Subcutaneous abdominal adipose tissue (tissue), 5 donors: Measurements from ENCODE around the gene UNC119B.

Source experiments
- H3K27ac ChIP-seq: one replicate; pipeline ENCODE4 v1.7.0; 2013; ENCODE audit warnings: low read depth, mild to moderate bottlenecking, inconsistent platforms, low read length, moderate library complexity
- H3K27me3 ChIP-seq, 5 donors: one replicate each; pipeline ENCODE4 v1.7.0; 2013; ENCODE audit warnings: low read length in 5 of 5, inconsistent platforms in 1 of 5; ENCODE audit not compliant: control insufficient read depth in 5 of 5, insufficient read depth in 4 of 5
- H3K36me3 ChIP-seq, 5 donors: one replicate each; pipeline ENCODE4 v1.7.0; 2013; ENCODE audit warnings: low read length in 5 of 5; ENCODE audit not compliant: control insufficient read depth in 5 of 5, insufficient read depth in 5 of 5
- H3K4me1 ChIP-seq, 5 donors: one replicate each; pipeline ENCODE4 v1.7.0; 2013; ENCODE audit warnings: low read length in 5 of 5, mild to moderate bottlenecking in 3 of 5, moderate library complexity in 1 of 5; ENCODE audit not compliant: control insufficient read depth in 5 of 5, insufficient read depth in 5 of 5
- H3K4me3 ChIP-seq, 5 donors: one replicate each; pipeline ENCODE4 v1.7.0; 2013; ENCODE audit warnings: low read length in 5 of 5, low read depth in 1 of 5
- H3K9ac ChIP-seq, 5 donors: one replicate each; pipeline ENCODE4 v1.7.0; 2013; ENCODE audit warnings: low read length in 5 of 5, mild to moderate bottlenecking in 4 of 5, moderate library complexity in 3 of 5
- H3K9me3 ChIP-seq, 5 donors: one replicate each; pipeline ENCODE4 v1.7.0; 2013; ENCODE audit warnings: low read length in 5 of 5; ENCODE audit not compliant: control insufficient read depth in 5 of 5
- donor health status: healthy.
- donor health status: healthy.
- donor health status: healthy.
- donor health status: healthy.
- donor health status: healthy.

The UNC119B gene

GRCh38 chr12:120751389-120751788 lies 41.1 kb downstream of the UNC119B start:
- Histone ChIP-seq H3K4me1 (no peaks in the 10 kb centered on the region), H3K4me3 (no peak overlapping the region), H3K9me3 (no peaks in the 10 kb centered on the region), H3K9ac (no peak overlapping the region), H3K27ac (no peak overlapping the region), H3K36me3 (no peaks in the 10 kb centered on the region), H3K27me3 (no peaks in the 10 kb centered on the region)

GRCh38 chr12:120754792-120755191 lies 44.5 kb downstream of the UNC119B start:
- no peak overlapping the region for H3K27ac ChIP-seq
- no peaks in the 10 kb centered on the region for H3K9me3 ChIP-seq
- H3K4me3 ChIP-seq = no peak overlapping the region
- H3K36me3 ChIP-seq = peaks cover 0 to 3% (median 0%) of the 10 kb centered on the region in 5 donors
- no peak overlapping the region for H3K9ac ChIP-seq
- H3K27me3 ChIP-seq = no peaks in the 10 kb centered on the region
- H3K4me1 ChIP-seq = no peaks in the 10 kb centered on the region

DNA sequence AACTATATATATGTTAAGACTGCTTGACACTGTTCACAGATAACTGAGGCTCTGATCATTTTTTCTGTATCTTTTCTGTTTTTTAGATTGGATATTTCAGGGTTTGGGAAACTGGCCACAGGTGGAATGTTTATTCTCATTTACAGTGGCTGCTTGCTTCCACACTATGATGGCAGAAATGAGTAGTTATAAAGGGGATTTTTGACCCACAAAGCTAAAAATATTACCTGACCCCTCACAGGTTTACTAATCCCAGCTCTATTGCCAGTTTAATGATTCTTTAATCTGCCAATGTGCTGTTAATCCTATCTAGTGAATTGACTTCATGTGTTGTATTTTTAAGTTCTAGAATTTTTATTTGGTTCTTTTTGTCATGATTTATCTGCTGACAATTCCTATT lies 45.0 kb downstream of the UNC119B start:
- no peak overlapping the region for H3K9ac ChIP-seq
- no peaks in the 10 kb centered on the region for H3K27me3 ChIP-seq
- H3K36me3 ChIP-seq = peaks cover 0 to 8% (median under 1%) of the 10 kb centered on the region in 5 donors
- no peak overlapping the region for H3K4me3 ChIP-seq
- H3K9me3 ChIP-seq = no peaks in the 10 kb centered on the region
- no peak overlapping the region for H3K27ac ChIP-seq
- no peaks in the 10 kb centered on the region for H3K4me1 ChIP-seq

DNA sequence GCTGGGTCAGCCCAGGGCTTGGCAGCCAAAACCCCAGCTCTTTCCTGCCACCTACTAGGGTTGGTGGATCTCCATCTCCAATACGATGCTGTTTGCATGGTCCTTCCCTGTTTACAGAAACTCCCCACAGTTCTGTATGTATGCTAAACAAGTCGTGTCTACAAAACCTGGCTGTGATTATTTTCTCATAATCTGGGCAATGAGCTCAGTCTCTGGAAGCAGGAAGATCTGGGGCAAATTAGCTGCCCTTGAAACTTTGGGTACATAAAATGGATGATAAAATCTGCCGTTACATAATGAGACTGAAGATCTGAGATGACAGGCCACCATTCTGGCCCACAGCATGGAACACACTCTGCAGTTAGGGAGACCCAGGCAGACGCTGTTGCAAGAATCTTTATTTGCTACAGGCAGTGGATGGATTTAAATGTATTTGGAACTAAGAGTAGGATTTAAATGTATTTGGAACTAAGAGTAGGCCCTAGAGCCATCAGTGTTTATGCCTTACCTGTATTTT lies 47.0 kb downstream of the UNC119B start:
- Histone ChIP-seq H3K36me3 (peaks cover 0 to 28% (median 19%) of the 10 kb centered on the region in 5 donors), H3K27ac (no peak overlapping the region), H3K4me3 (no peak overlapping the region), H3K9ac (no peak overlapping the region), H3K4me1 (peaks cover 0 to 2% (median 0%) of the 10 kb centered on the region in 5 donors), H3K27me3 (no peaks in the 10 kb centered on the region), H3K9me3 (no peaks in the 10 kb centered on the region)

DNA sequence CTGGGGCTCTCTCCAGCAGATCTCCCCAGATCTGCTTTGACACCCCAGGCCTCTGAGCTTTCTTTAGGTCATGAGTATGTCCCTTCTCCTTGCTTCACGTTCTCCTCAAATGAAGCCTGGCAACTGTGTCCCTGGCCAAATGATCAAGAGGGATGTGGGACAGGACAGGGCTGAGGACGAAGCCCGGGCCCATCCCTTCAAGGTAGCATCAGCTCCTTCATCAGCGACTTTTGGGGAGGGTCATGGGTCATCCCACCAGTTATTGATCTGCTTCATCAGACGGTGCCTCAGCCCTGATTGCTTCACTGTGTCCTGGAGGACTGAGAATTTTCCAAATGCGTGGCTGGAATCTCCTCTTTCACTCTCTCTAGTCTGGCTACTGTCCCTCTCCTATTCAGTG lies 47.7 kb downstream of the UNC119B start:
- H3K27ac ChIP-seq = no peak overlapping the region
- H3K4me3 ChIP-seq = no peak overlapping the region
- H3K36me3 ChIP-seq = peaks cover 0 to 35% (median 22%) of the 10 kb centered on the region in 5 donors
- H3K9ac ChIP-seq = no peak overlapping the region
- peaks cover 0 to 2% (median 0%) of the 10 kb centered on the region in 5 donors for H3K4me1 ChIP-seq
- no peaks in the 10 kb centered on the region for H3K27me3 ChIP-seq
- no peaks in the 10 kb centered on the region for H3K9me3 ChIP-seq

GRCh38 chr12:120758798-120759590 lies 48.7 kb downstream of the UNC119B start:
- Histone ChIP-seq H3K4me3 (no peak overlapping the region), H3K9ac (no peak overlapping the region), H3K4me1 (peaks cover 0 to 2% (median 0%) of the 10 kb centered on the region in 5 donors), H3K9me3 (no peaks in the 10 kb centered on the region), H3K36me3 (peaks cover 3 to 44% (median 32%) of the 10 kb centered on the region in 5 donors), H3K27ac (no peak overlapping the region), H3K27me3 (no peaks in the 10 kb centered on the region)

- H3K27ac ChIP-seq = no peak overlapping the region
- no peaks in the 10 kb centered on the region for H3K9me3 ChIP-seq
- H3K36me3 ChIP-seq = peaks cover 8 to 52% (median 39%) of the 10 kb centered on the region in 5 donors
These were observed 49.5 kb downstream of the UNC119B start for GRCh38 chr12:120759591-120760348.

GRCh38 chr12:120760349-120761254 lies 50.3 kb downstream of the UNC119B start:
- no peaks in the 10 kb centered on the region for H3K9me3 ChIP-seq
- H3K27me3 ChIP-seq = no peaks in the 10 kb centered on the region
- no peak overlapping the region for H3K4me3 ChIP-seq
- peaks cover 0 to 2% (median 0%) of the 10 kb centered on the region in 5 donors for H3K4me1 ChIP-seq
- peaks cover 9 to 61% (median 46%) of the 10 kb centered on the region in 5 donors for H3K36me3 ChIP-seq
- no peak overlapping the region for H3K9ac ChIP-seq
- H3K27ac ChIP-seq = no peak overlapping the region

More at GRCh38 chr12:120759591-120760348, 49.5 kb downstream of the UNC119B start:
- H3K4me3 ChIP-seq = no peak overlapping the region
- H3K9ac ChIP-seq = no peak overlapping the region
- H3K4me1 ChIP-seq = peaks cover 0 to 2% (median 0%) of the 10 kb centered on the region in 5 donors
- no peaks in the 10 kb centered on the region for H3K27me3 ChIP-seq

DNA sequence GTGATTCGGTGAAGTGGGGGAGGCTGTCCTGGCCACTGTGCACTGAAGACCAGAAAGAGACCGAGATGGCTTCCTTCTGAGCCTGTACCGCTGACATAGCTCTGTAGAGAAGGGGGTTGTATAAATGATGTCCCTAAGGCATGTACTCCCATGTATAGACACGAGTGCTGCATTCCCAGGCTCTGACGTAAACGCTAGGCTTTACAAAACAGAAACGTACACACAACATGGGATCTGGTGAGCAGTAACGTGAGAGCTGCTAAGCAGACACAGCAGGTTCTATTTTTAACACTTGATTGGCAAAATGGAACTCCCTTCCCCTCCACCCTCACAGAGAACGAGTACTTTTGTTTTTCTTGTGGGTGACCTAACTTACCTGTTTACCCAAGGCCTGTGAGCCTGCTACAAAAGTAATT lies 51.3 kb downstream of the UNC119B start:
- Histone ChIP-seq H3K9me3 (no peaks in the 10 kb centered on the region), H3K27ac (no peak overlapping the region), H3K9ac (no peak overlapping the region), H3K27me3 (no peaks in the 10 kb centered on the region), H3K36me3 (peaks cover 10 to 70% (median 56%) of the 10 kb centered on the region in 5 donors), H3K4me1 (peaks cover 0 to 2% (median 0%) of the 10 kb centered on the region in 5 donors), H3K4me3 (no peak overlapping the region)
